Keratinocyte (primary cell): ENCODE measurements around the gene THSD7B.

Experiments
- EZH2 ChIP-seq: IDR thresholded peaks from one replicate; pipeline ENCODE4 v1.6.1; 2012; ENCODE audit warnings: inconsistent platforms, mild to moderate bottlenecking, low read length, moderate library complexity
- TF ChIP-seq, protein P1 (sequence below), 3 experiments: IDR thresholded peaks in 1 of 3; conservative IDR thresholded peaks in 1 of 3; optimal IDR thresholded peaks in 1 of 3; 2 replicates in 2 of 3; 3 replicates in 1 of 3; pipeline versions ENCODE3 to v1.5.1; 2011; ENCODE audit warnings: low read length in 3 of 3, mild to moderate bottlenecking in 3 of 3, moderate library complexity in 2 of 3, control low read depth in 1 of 3, inconsistent platforms in 1 of 3; ENCODE audit not compliant: insufficient read depth in 2 of 3; ENCODE audit errors: extremely low read depth in 1 of 3

GRCh38 chr2:137500599-137500998 is 735.3 kb downstream of the THSD7B start:
- TF ChIP-seq, protein P1, sequence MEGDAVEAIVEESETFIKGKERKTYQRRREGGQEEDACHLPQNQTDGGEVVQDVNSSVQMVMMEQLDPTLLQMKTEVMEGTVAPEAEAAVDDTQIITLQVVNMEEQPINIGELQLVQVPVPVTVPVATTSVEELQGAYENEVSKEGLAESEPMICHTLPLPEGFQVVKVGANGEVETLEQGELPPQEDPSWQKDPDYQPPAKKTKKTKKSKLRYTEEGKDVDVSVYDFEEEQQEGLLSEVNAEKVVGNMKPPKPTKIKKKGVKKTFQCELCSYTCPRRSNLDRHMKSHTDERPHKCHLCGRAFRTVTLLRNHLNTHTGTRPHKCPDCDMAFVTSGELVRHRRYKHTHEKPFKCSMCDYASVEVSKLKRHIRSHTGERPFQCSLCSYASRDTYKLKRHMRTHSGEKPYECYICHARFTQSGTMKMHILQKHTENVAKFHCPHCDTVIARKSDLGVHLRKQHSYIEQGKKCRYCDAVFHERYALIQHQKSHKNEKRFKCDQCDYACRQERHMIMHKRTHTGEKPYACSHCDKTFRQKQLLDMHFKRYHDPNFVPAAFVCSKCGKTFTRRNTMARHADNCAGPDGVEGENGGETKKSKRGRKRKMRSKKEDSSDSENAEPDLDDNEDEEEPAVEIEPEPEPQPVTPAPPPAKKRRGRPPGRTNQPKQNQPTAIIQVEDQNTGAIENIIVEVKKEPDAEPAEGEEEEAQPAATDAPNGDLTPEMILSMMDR (optimal IDR thresholded peaks at IDR 0.05 in 1 of 3, IDR thresholded peaks at IDR 0.05 in 1 of 3, conservative IDR thresholded peaks at IDR 0.05 in 1 of 3; ENCODE audit: extremely low read depth in 1 of 3, insufficient read depth in 2 of 3, low read length in 3 of 3): no peak
- TF ChIP-seq EZH2: no peak
